HG02623 (cell line): ENCODE data around the gene TEAD3.

Source experiments
- ATAC-seq: cut with Tn5 transposase; IDR thresholded peaks from one replicate; pipeline ENCODE4 v1.9.1; 2021; ENCODE audit warnings: moderate library complexity; ENCODE audit not compliant: unreplicated experiment

TEAD3 gene

DNA sequence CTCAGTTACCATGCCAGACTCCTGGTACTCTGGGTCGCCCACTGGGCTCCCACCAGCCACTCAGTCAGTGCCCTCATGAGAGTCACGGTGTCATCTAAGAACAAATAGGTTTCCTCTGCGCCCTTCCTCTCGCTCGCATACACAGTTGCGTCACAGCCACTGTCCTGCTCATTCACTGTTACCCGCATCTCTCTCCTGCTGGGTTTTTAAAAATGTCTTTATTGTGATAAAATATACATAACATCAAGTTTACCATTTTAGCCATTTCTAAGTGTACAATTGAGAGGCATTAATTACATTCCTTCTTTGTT is 4.0 kb downstream of the TEAD3 start:
- ATAC-seq: no peak

GRCh38 chr6:35492258-35492973 is 4.5 kb downstream of the TEAD3 start:
- ATAC-seq: no peak

GRCh38 chr6:35491558-35492257 is 5.2 kb downstream of the TEAD3 start:
- ATAC-seq: no peak

DNA sequence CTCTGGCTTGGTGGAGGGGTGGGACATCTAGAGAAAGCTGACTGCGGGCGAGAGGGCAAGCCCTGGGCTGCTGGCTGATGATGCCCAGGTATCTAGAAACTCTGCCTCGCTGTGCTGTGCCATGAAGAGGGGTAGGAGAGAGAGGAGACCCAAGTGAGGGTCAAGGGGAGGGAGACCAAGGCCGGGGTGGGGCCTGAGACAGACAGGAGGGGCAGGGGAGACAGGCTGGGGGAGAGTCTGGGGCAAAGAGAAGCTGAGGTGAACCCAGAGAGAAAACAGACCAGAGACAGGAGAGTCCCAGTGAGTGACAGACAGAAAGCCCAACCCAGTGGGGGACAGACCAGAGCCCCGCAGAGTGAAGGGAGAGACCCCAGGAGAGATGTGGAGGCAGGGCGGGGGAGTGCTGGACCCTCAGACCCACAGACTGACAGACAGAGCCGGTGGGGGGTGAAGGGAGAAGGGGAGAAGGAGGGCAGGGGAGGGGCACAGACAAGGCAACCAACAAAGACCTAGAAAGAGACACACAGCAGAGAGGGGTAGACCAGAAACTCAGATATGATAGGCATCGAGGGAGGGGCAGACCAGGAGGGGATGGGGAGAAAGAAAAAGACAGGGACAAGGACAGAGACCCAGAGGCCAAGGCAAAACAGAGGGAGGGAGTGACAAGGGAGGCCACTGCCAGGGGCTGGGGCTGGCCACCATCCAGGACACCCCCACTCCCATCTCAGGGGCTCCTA is 5.9 kb downstream of the TEAD3 start:
- ATAC-seq: no peak

- ATAC-seq: no peak
Observed at GRCh38 chr6:35489995-35490791, 6.7 kb downstream of the TEAD3 start.

GRCh38 chr6:35489066-35489465 is 7.8 kb downstream of the TEAD3 start:
- ATAC-seq: no peak

DNA sequence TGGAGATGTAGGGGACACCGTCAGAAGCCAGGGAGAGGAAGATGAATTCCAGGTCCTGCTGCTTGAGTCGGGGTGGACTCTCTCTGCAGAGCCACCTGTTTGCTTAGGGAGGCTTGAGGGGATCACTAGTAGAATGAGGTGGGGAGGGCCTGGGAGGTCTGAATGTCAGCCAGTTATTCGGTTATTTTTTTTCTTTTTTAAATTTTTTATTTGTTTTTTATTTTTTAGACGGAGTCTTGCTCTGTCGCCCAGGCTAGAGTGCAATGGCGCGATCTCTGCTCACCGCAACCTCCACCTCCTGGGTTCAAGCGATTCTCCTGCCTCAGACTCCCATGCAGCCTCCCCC is 8.4 kb downstream of the TEAD3 start:
- ATAC-seq: no peak

DNA sequence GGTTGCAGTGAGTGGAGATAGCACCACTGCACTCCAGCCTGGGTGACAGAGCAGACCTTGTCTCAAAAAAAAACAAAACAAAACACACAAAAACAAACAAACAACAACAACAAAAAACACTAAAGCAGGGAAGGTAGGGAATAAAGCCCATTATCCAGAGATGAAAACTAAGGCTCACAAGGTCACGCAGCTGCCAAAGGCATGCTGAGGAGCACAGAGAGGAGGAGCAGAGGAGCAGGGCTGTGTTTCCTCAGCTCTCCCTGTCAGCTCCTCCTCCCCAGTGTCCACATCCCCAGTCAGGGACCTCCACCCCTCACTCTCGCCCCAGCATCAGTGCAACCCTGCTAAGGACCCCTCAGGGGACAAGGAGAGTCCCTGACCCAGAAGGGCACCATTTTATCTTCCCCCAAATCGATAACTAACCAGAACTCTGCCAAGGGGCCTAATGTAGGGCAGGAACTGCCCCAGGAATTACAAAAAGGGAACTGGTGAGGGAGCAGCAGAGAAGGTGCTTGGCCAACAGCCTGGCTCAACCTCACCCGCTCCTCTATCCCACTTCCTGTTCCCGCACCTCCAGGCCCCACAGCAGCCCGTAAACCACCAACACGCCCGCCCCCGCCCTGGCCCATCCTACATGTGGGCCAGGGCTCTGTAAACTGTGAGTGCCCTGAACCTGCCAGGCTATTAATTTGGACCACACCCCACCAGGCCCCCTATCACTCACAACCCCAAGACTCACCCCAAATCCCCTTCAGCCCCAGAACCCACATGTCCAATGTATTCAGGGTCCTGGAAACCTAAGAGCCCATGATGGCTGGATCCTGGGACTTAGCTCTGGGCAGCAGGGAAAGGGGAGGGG is 9.0 kb downstream of the TEAD3 start:
- ATAC-seq: no peak

DNA sequence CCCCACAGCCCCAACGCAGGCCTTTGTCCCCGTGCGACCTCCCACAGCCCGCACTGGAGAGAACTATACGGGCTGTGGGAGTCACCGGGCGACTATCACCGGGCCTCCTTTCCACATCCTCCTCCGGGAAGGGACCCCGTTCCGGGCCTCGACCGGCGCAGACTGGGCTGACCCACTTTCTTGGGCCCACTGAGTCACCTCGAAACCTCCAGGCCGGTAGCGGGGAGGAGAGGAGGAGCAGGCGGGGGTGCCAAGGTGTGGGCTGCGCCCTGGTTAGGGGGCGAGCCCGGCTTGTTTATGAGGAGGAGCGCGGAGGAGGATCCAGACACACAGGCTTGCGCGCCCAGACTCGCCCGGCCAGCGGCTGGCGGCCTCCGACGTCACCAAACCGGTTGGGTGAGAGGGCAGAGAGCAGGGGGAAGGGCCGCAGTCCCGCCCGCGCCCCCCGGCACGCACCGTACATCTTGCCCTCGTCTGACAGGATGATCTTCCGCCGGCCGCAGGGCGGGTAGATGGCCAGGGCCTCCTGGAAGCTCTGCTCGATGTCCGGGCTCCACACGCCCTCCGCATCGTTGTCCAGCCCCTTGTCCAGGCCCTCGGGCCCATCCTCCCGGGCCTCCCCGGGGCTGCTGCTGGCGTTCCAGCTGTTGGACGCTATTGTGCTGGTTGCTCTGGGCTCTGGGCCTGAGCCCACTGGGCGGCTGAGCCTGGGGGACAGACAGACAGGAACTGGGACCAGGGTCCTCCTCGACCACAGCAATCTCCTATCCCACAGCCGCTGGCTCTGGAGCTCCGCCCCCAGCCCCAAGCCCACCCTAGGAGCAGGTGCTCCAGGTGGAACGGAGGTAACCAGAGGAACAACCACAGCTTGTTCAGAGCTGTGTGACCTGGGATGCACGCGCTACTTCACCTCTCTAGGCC is 10.6 kb downstream of the TEAD3 start:
- ATAC-seq: no peak

DNA sequence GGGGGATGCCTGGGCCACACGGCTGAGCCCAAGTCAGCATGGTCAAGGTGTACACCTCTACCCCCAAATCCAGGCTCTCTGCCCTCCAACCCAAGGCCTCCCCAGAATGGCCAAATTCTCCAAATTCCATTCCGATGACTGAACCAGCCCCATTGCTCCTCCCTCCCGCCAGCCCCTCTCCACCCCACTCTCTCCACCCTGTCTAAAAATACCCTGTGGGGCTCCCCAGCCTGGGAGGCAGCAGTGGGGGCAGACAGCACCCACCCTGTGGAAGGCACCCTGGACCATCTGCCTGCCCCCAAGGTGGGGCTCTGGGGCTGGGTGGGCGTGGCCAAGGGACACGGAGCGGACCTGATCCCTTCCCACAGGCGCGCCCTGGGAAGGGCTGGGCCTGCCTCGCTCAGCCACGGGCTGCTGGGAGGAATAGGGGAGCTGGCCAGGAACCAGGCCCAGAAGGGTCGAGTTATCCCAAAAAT is 11.4 kb downstream of the TEAD3 start:
- no peak for ATAC-seq

DNA sequence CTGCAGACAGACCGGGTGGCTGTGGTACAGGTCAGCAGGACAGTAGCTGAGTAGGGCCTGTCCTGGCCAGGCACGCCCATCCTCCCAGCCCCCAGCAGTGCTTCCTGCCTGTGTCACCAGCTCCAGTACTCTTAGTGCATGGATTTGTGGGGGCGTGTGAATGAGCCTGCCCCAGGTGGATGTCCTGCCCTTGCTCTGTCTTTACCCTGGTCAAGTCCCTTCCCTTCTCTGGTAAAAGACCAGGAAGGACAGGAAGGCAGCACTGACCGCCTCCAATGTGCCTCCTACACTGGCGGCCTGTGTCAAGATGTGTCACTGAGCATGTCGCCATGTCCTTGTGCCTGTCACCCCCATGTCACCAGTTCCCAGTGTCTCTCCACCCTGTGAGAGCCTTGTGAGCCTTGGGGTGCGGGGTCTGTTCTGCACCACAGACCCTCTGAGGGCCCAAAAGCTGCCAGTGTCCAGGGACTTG is 11.9 kb downstream of the TEAD3 start:
- no peak for ATAC-seq

DNA sequence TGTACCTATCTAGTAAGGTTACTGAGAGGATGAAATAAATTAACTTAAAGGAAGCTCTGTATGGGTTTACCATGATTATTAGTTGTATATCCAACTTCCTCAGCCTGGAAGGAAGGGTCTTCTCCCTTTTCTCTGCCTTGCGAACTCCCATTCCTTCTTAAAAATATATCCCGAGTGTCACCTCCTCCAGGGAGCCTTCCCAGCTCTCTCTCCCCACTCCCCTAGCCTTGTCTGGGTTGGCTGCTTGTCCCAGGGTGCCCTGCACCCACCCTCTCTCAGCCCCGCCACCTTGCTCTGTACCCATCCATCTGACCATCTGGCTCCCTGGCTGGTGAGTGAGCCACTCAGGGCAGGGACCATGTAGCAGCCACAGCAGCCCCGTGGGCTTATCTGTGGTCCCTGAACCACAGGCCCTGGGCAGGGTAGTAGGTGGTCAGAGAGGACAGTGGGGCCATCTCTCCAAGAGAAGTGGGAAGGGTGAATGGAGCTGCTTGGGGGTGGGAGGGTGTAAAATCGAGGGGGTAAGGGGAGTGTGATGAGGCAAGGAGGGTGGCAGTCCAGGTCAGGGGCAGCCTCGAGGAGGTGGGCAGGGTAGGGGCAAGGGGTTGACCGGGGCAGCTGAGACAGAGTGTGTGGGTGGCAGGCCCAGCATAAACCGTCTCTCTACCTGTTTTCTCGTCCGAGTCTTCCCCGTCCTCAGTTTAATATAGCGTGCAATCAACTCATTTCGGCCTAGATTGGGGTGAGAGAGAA is 12.8 kb downstream of the TEAD3 start:
- no peak for ATAC-seq

DNA sequence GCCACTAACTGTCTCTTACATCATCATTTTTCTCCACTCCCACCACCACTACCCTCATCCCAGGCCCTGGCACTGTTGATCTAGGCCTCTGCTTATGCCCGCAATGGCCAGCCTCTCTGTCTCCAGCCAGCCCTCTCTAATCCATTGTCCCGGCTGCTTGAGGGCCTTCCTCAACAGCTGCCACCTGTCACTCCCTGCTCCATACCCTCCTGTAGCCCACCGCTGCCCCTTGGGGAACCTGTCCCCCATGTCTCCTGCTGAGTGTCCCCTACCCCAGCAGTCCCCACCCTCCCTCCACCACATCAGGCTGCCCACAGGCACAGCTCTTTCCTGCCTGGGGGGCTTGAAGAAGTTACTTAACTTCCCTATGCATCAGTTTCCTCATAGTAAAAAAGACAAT is 13.4 kb downstream of the TEAD3 start:
- no peak for ATAC-seq

DNA sequence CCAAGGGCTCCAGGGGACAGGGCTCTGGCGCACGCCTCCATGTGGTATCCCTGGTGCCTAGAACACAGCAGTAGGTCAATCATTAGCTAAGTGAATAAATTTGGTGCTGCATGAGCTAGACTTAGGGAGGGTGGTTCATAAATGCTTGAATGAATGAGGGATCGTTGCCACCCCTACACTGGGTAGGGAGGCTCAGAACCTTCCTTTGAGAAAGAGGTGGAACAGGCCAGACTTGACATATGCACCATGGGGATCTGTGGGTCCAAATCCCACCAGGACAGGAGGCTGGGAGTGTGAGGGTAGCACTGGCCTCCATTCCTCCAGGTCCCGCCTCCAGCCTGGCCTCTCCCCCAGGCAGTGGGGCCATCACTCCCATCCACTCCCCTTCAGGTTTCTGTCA is 13.8 kb downstream of the TEAD3 start:
- no peak for ATAC-seq

- no peak for ATAC-seq
Observed at GRCh38 chr6:35481226-35481625, 15.7 kb downstream of the TEAD3 start.

DNA sequence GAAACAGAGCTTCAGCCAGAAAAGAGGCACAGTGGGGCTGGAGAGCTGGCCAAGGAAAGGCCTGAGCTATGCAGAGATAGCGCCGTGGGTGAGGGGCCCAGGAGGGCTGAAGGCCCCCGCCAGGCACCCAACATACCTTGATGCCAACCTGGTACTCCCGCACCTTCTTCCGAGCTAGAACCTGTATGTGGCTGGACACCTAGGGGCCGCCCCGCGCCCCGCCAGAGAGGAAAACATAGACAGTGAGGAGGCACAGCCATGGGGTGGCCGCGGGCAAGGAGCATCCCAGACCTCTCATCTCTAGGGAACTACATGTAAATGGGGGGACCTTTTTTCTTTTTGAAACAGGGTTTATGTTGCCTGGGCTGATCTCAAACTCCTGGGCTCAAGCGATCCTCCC is 16.7 kb downstream of the TEAD3 start:
- no peak for ATAC-seq

DNA sequence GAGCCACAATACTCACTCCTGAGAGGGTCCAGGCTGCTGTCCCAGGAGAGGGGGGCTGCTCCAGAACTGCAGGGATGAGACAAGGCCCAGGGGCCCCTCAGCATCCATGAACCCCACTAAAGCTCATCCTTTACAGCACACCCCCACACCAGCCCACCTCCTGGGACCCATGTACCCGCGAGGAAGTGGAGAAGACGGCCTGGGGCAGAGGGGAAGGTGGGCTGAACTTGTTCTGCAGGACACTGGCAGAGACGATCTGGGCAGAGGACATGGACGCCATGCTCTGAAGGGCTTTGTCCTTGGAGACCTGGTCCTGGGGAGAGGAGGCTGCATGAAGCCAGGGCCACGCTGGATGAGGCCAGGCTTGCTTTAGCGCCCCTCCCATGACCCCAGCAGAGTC is 18.6 kb downstream of the TEAD3 start:
- no peak for ATAC-seq

DNA sequence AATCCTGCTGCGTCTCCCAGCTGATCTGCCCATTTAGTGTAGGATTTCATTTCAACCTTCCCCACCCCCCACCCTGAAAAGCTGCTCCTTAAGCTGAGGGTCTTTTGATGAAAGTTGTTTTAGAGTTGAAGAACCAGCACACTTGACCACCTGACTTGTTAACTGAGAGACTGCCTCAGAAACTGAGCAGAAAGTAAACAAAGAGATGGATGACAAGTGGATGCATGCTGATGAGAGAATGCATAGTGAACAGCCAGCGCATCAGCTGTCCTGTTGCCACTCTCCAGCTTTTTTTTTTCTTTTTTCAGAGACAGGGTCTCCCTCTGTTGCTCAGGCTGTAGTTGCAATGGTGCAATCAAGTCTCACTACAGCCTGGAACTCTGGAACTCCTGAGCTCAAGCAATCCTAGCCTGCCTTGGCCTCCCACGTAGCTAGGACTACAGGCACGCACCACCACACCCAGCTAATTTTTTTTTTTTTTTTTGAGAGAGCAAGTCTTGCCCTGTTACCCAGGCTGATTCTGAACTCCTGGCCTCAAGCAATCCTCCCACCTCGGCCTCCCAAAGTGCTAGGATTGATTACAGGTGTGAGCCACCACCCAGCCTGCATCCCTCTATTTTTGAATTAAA is 19.2 kb downstream of the TEAD3 start:
- ATAC-seq: no peak
